SIG-M5 (cell line): ENCODE measurements around the gene SYNE3.

Experiments used
- DNase-seq: peaks from one replicate; lab custom pipeline; 2025; lab: John Stamatoyannopoulos, UW

Gene SYNE3

GRCh38 chr14:95505030-95505589, 11.3 kb downstream of the SYNE3 start:
- no peak for DNase-seq

GRCh38 chr14:95504135-95505029, 12.1 kb downstream of the SYNE3 start:
- no peak for DNase-seq

GRCh38 chr14:95503365-95504134, 12.9 kb downstream of the SYNE3 start:
- DNase-seq, result no peak

- no peak for DNase-seq
Measured at GRCh38 chr14:95502381-95502950, 14.0 kb downstream of the SYNE3 start.

- no peak for DNase-seq
Measured at GRCh38 chr14:95500772-95501401, 15.6 kb downstream of the SYNE3 start.

GRCh38 chr14:95500201-95500681, 16.2 kb downstream of the SYNE3 start:
- DNase-seq, result no peak

GRCh38 chr14:95499354-95499750, 17.1 kb downstream of the SYNE3 start:
- no peak for DNase-seq

GRCh38 chr14:95498622-95499353, 17.7 kb downstream of the SYNE3 start:
- DNase-seq, result no peak

GRCh38 chr14:95497561-95498011, 18.9 kb downstream of the SYNE3 start:
- DNase-seq, result no peak

- no peak for DNase-seq
Measured at GRCh38 chr14:95496690-95497259, 19.7 kb downstream of the SYNE3 start.

GRCh38 chr14:95496111-95496681, 20.3 kb downstream of the SYNE3 start:
- DNase-seq, result no peak

- peak; percentile 34 for DNase-seq
Measured at GRCh38 chr14:95495538-95496025, 20.9 kb downstream of the SYNE3 start.

GRCh38 chr14:95495076-95495475, 21.4 kb downstream of the SYNE3 start:
- DNase-seq, result no peak

- no peak for DNase-seq
Measured at GRCh38 chr14:95494456-95494855, 22.0 kb downstream of the SYNE3 start.

GRCh38 chr14:95493976-95494375, 22.5 kb downstream of the SYNE3 start:
- DNase-seq, result no peak

- no peak for DNase-seq
Measured at GRCh38 chr14:95493503-95493902, 22.9 kb downstream of the SYNE3 start.

GRCh38 chr14:95491936-95492608, 24.4 kb downstream of the SYNE3 start:
- DNase-seq, result no peak

GRCh38 chr14:95490727-95491451, 25.6 kb downstream of the SYNE3 start:
- no peak for DNase-seq

- DNase-seq, result no peak
Measured at GRCh38 chr14:95490138-95490509, 26.3 kb downstream of the SYNE3 start.
